ENCODE results near the gene LRRC52. TPM values are rescaled to one million over a fixed set of nuclear protein-coding genes. Genes with fewer than 3 reads are reported as not detected.

LRRC52 gene
- total RNA-seq, 1 experiment from 2014 or later = not detected

DNA sequence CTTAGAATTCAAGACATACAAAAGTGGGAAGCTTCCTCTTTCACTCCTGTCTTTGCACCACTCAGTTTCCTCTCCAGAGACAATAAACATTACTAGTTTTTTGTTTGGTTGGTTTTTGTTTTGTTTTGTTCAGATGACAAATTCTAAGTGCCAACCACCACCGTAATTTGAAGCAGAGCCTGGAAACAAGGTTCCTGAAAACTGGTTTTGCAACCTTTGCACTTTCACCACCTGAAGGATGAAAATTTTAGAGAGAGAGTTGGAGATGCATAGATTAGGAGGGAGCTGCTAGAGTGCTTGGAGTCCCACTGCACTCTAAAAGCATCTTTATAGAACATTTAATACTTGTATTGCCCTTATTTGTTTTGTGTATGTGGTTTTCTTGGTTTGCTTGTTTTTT, 67.1 kb downstream of the LRRC52 start:
- Histone ChIP-seq H3K27me3 (ENCODE audit: control insufficient read depth, insufficient read depth, low read length) (peaks cover 4% of the 10 kb centered on the region; the same call in 1 of the 2 replicates), H3K4me1 (ENCODE audit: control insufficient read depth, insufficient read depth, low read length) (no peaks in the 10 kb centered on the region), H3K27ac (ENCODE audit: low read length) (no peak overlapping the region), H3K36me3 (ENCODE audit: control insufficient read depth, insufficient read depth, low read length) (no peaks in the 10 kb centered on the region), H3K4me3 (ENCODE audit: low read depth in 2 of 2, low read length in 2 of 2) (no peak overlapping the region), H3K9me3 (ENCODE audit: control insufficient read depth, insufficient read depth, low read depth, low read length) (no peaks in the 10 kb centered on the region)
- DNase-seq (ENCODE audit: low read depth, low spot score) (no peak), ATAC-seq (no peak)
- in situ Hi-C loops (cut with HindIII; ENCODE audit: low pct_unique_long_range_greater_than_20kb, low sequenced_read_pairs) = no loop called here
- intact Hi-C loops (cut with micrococcal nuclease; ENCODE audit: unreplicated experiment) = no loop called here
- no peak for TF ChIP-seq SIN3A (IDR thresholded peaks at IDR 0.05; ENCODE audit: borderline replicate concordance, insufficient read depth, low read depth, low read length)
- TF ChIP-seq, protein P1, sequence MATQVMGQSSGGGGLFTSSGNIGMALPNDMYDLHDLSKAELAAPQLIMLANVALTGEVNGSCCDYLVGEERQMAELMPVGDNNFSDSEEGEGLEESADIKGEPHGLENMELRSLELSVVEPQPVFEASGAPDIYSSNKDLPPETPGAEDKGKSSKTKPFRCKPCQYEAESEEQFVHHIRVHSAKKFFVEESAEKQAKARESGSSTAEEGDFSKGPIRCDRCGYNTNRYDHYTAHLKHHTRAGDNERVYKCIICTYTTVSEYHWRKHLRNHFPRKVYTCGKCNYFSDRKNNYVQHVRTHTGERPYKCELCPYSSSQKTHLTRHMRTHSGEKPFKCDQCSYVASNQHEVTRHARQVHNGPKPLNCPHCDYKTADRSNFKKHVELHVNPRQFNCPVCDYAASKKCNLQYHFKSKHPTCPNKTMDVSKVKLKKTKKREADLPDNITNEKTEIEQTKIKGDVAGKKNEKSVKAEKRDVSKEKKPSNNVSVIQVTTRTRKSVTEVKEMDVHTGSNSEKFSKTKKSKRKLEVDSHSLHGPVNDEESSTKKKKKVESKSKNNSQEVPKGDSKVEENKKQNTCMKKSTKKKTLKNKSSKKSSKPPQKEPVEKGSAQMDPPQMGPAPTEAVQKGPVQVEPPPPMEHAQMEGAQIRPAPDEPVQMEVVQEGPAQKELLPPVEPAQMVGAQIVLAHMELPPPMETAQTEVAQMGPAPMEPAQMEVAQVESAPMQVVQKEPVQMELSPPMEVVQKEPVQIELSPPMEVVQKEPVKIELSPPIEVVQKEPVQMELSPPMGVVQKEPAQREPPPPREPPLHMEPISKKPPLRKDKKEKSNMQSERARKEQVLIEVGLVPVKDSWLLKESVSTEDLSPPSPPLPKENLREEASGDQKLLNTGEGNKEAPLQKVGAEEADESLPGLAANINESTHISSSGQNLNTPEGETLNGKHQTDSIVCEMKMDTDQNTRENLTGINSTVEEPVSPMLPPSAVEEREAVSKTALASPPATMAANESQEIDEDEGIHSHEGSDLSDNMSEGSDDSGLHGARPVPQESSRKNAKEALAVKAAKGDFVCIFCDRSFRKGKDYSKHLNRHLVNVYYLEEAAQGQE (IDR thresholded peaks at IDR 0.05; ENCODE audit: insufficient read depth in 1 of 2, low read depth in 2 of 2, low read length in 1 of 2) = no peak
- no peak for TF ChIP-seq POLR2AphosphoS5 (IDR thresholded peaks at IDR 0.05; ENCODE audit: low read depth, low read length)
- TF ChIP-seq TCF7L2 (IDR thresholded peaks at IDR 0.05; ENCODE audit: low read depth, low read length) = no peak
- TF ChIP-seq, protein P2, sequence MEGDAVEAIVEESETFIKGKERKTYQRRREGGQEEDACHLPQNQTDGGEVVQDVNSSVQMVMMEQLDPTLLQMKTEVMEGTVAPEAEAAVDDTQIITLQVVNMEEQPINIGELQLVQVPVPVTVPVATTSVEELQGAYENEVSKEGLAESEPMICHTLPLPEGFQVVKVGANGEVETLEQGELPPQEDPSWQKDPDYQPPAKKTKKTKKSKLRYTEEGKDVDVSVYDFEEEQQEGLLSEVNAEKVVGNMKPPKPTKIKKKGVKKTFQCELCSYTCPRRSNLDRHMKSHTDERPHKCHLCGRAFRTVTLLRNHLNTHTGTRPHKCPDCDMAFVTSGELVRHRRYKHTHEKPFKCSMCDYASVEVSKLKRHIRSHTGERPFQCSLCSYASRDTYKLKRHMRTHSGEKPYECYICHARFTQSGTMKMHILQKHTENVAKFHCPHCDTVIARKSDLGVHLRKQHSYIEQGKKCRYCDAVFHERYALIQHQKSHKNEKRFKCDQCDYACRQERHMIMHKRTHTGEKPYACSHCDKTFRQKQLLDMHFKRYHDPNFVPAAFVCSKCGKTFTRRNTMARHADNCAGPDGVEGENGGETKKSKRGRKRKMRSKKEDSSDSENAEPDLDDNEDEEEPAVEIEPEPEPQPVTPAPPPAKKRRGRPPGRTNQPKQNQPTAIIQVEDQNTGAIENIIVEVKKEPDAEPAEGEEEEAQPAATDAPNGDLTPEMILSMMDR (IDR thresholded peaks at IDR 0.05) = no peak
- no TSS peak for BruUV-seq (replicated peaks)
- CTCF ChIA-PET = no interaction called here
- POLR2A ChIA-PET = no interaction called here

DNA sequence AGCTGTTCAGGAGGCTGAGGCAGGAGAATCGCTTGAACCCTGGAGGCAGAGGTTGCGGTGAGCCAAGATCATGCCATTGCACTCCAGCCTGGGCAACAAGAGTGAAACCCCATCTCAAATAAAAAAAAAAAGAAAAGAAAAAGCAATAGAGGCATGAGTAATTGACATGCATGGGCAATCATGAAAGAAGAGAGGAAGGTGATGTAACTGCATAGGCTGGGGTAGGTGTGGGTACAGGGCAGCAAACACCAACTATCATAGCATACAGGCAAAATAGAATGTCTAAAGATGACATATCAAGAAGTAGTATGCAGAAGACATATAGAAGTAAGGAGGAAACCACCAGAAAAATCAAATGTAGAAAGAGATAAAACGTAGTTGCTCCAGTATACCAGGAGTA, 68.3 kb downstream of the LRRC52 start:
- in situ Hi-C loops (cut with HindIII; ENCODE audit: low pct_unique_long_range_greater_than_20kb, low sequenced_read_pairs) (no loop called here), intact Hi-C loops (cut with micrococcal nuclease; ENCODE audit: unreplicated experiment) (no loop called here)
- Histone ChIP-seq H3K27ac (ENCODE audit: low read length) (no peak overlapping the region), H3K36me3 (ENCODE audit: control insufficient read depth, insufficient read depth, low read length) (no peaks in the 10 kb centered on the region), H3K27me3 (ENCODE audit: control insufficient read depth, insufficient read depth, low read length) (peaks cover 4% of the 10 kb centered on the region; the same call in 1 of the 2 replicates), H3K9me3 (ENCODE audit: control insufficient read depth, insufficient read depth, low read depth, low read length) (no peaks in the 10 kb centered on the region), H3K4me3 (ENCODE audit: low read depth in 2 of 2, low read length in 2 of 2) (no peak overlapping the region), H3K4me1 (ENCODE audit: control insufficient read depth, insufficient read depth, low read length) (no peaks in the 10 kb centered on the region)
- DNase-seq (ENCODE audit: low read depth, low spot score) (no peak), ATAC-seq (no peak)
- ChIA-PET CTCF (no interaction called here), POLR2A (no interaction called here)
- BruUV-seq (replicated peaks) = no TSS peak
- TF ChIP-seq, protein P1 (IDR thresholded peaks at IDR 0.05; ENCODE audit: insufficient read depth in 1 of 2, low read depth in 2 of 2, low read length in 1 of 2) = no peak
- TF ChIP-seq SIN3A (IDR thresholded peaks at IDR 0.05; ENCODE audit: borderline replicate concordance, insufficient read depth, low read depth, low read length) (no peak), TCF7L2 (IDR thresholded peaks at IDR 0.05; ENCODE audit: low read depth, low read length) (no peak), POLR2AphosphoS5 (IDR thresholded peaks at IDR 0.05; ENCODE audit: low read depth, low read length) (no peak)
- TF ChIP-seq, protein P2 (IDR thresholded peaks at IDR 0.05) = no peak

Other genes with a start within 250 kb of the LRRC52 start
- not detected for gene LMX1A, start 187.3 kb upstream of the LRRC52 start, total RNA-seq (2021; ENCODE audit: unreplicated experiment)
- not detected for gene RXRG, start 98.9 kb upstream of the LRRC52 start, total RNA-seq (2021; ENCODE audit: unreplicated experiment)
- 103 TPM for gene MGST3, start 87.2 kb downstream of the LRRC52 start, total RNA-seq (2021; ENCODE audit: unreplicated experiment)
- gene ALDH9A1, start 154.6 kb downstream of the LRRC52 start, total RNA-seq (2021; ENCODE audit: unreplicated experiment) = 30.3 TPM
- gene TMCO1, start 224.9 kb downstream of the LRRC52 start, total RNA-seq (2021; ENCODE audit: unreplicated experiment) = 103 TPM